Anterior cingulate cortex (tissue), 58 donors: ENCODE measurements around the gene PIGS.

Source experiments
- DNase-seq, 58 donors: peaks; one replicate each; lab custom pipeline; 2025; lab: John Stamatoyannopoulos, UW

Gene PIGS

GRCh38 chr17:28514561-28515002 lies 56.7 kb downstream of the PIGS start:
- no peak for DNase-seq

DNA sequence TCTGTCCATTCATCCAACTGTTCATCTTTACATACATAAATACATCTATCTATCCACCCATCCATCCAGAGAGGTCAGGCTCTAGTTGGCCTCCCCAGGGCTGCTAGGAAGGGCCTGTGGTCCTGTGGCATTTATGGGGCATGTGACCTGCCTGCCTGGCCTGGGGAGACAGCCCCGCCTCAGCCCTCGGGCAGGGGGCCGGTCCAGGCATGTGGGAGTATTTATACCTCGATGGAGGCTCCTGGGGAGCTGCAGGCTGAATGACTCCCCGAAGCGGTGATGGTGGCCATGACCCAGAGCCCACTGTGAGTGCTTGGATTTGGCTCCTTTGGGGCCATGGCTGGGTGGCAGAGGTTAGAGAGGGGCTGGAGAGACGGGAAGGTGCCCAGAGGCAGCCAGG lies 57.8 kb downstream of the PIGS start:
- DNase-seq = no peak

GRCh38 chr17:28511858-28512461 lies 59.4 kb downstream of the PIGS start:
- no peak for DNase-seq

- DNase-seq = no peak
Measured at GRCh38 chr17:28509789-28510188, 61.5 kb downstream of the PIGS start.

DNA sequence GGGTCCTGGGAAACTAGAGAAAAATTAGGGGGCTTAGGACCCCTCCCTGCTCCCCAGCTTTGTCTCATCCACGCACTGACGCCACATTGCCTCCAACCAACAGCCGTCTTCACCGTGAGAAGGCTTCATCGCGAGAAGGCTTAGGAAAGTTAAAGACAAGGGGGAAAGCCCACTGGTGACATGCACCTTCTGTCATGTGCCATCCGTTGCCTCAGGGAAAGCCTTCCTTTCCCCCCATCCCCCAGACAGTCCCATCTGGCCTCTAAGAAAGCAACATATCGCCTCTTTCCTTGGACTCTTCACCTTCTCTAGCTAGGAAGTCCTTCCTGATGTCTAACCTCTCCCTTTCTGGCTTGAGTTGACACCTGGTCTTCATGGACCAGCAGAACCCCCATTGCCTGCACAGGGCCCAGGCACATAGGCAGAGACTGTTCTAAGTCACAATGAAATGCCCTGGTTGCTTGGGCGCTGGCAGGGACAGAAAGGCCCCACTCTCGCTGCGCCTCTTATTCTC lies 63.1 kb downstream of the PIGS start:
- no peak for DNase-seq

GRCh38 chr17:28507567-28508203 lies 63.6 kb downstream of the PIGS start:
- DNase-seq = no peak

- DNase-seq = no peak
Measured at GRCh38 chr17:28506763-28507487, 64.4 kb downstream of the PIGS start.

- DNase-seq = no peak
Measured at GRCh38 chr17:28505986-28506665, 65.2 kb downstream of the PIGS start, which contains the start of gene FOXN1. FOXN1 (plus strand) TSS chr17:28506348; CDS start chr17:28523970, 17,622 bp downstream.

GRCh38 chr17:28503420-28503819 lies 67.9 kb downstream of the PIGS start:
- DNase-seq = no peak
